GM21367 (cell line): ENCODE results near the gene AKAP14.
"Not testable (repeated sequence)": the region's sequence is repeated elsewhere in the genome, so short reads cannot be mapped to it uniquely, and the experiment has no call there.

Experiments
- ATAC-seq: cut with Tn5 transposase; IDR thresholded peaks from one replicate; pipeline ENCODE4 v1.9.1; 2021; ENCODE audit not compliant: unreplicated experiment

Gene AKAP14

GRCh38 chrX:119919835-119920585 lies 24.3 kb downstream of the AKAP14 start:
- no peak for ATAC-seq

DNA sequence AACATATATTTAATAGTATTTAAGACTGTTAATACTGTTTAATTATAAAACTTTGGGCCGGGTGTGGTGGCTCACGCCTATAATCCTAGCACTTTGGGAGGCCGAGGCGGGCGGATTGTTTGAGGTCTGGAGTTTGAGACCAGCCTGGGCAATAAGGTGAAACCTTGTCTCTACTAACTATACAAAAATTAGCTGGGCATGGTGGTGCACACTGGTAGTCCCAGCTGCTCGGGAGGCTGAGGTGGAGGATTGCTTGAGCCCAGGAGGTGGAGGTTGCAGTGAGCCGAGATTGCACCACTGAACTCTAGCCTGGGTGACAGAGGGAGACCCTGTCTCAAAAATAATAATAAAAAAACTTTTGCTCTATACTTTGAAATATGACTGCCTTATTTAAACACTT lies 26.7 kb downstream of the AKAP14 start:
- ATAC-seq: not testable (repeated sequence)

- ATAC-seq: no peak
These were observed 39.7 kb downstream of the AKAP14 start for GRCh38 chrX:119935215-119935874.

GRCh38 chrX:119941336-119941735 lies 45.6 kb downstream of the AKAP14 start:
- no peak for ATAC-seq

GRCh38 chrX:119942173-119942819 lies 46.6 kb downstream of the AKAP14 start:
- no peak for ATAC-seq

DNA sequence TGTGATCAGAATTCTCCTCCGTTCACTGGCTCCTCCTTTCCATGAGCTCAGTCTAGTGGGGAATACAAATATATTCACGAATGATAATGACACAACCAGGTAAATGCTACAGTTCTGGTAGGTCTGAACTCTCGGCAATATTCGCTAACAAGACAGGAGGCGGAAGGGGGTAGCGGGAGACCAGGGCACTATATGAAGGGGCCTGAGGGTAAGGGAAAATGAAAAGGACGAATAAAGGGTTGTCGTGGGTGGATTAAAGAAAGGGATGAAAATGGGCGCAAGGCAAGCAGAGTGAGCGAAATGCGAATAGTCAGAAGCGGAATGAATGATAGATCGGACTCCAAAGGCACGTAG lies 47.1 kb downstream of the AKAP14 start:
- peak; percentile 13 for ATAC-seq

DNA sequence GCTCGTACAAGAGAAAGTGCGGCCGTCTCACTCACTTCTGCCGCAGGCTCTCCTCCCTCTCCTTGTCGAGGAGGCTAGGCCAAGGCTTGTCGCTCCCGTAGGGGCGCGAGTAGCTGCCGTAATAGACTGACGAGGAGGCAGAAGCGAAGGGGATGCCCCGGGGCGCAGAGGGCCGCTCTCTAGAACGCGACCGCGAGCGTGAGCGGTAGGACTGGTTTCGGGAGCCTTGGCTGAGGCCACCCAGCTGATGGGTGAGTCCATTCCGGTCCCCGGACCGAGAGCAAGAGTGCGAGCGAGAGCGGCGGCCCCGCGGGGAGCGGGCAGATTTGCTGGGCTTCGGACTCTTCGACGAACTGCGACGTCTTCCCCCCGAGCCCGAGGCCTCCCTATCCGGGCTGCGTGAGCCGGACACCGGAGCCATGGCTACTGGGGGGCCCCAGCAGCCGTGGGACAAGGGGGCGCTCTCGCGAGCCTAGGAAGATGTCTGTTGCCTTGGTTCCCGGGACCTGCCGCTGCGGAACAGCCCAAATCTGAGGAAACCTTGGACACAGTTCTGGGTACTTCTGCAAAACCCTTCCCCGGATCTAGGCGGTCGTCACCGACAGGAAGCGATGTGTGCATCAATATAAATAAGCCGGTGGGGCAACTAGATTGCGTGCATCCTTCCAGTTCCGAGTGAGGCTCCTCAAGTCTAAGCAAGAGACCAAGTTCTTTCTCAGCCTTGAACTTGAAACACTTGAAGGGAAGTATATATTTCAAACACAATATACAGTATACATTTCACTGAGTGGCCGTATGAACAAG lies 47.7 kb downstream of the AKAP14 start, which contains the start of gene NKAP:
TSS of gene NKAP (minus strand) at position 567 of the 804 bp plus-strand sequence. CDS start at position 421, 146 bp downstream.
- ATAC-seq: peak; percentile 78

GRCh38 chrX:119945481-119945880 lies 49.8 kb downstream of the AKAP14 start:
- ATAC-seq: no peak

DNA sequence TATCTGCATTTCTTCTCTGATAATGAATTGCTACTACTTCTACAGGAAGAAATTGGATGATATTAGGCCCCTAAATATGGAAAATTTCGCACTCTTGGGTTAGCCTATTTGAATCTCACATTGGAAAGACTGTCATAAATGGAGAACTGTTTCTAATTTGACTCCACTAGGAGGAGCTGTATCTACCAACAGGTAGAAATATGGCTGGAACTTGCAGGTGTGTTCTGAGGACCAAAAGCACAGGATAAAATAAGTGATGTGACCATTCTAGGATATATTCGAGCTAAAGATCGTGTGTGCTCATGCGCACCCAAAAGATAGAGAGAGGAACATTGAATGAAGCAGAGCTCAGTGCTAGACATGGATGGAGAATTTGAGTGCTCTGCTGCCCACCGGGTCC lies 52.7 kb downstream of the AKAP14 start:
- no peak for ATAC-seq

GRCh38 chrX:119954374-119954773 lies 58.7 kb downstream of the AKAP14 start:
- ATAC-seq: no peak

- ATAC-seq: not testable (repeated sequence)
These were observed 60.3 kb downstream of the AKAP14 start for GRCh38 chrX:119955807-119956570.

- ATAC-seq: no peak
These were observed 64.9 kb downstream of the AKAP14 start for GRCh38 chrX:119960625-119961024.

GRCh38 chrX:119966837-119967236 lies 71.1 kb downstream of the AKAP14 start:
- not testable (repeated sequence) for ATAC-seq
